HEK293 (cell line): ENCODE results near the gene IGIP.

Experiments used
- HOXD13 ChIP-seq: sonication (generic); formaldehyde crosslinking; IDR thresholded peaks from 2 replicates; pipeline ENCODE4 v1.8.0; 2022; ENCODE audit warnings: missing genetic modification reagents, borderline replicate concordance
- KLF10 ChIP-seq: fragments of 450-650 bp; IDR thresholded peaks from 2 replicates; pipeline ENCODE4 v1.5.1; 2018; ENCODE audit warnings: missing biosample characterization, mild to moderate bottlenecking, missing genetic modification characterization
- OVOL3 ChIP-seq: fragments of 450-650 bp; formaldehyde crosslinking; IDR thresholded peaks from 2 replicates; pipeline ENCODE4 v1.5.1; 2016; ENCODE audit warnings: missing biosample characterization, missing genetic modification characterization
- PATZ1 ChIP-seq: fragments of 450-650 bp; formaldehyde crosslinking; IDR thresholded peaks from 2 replicates; pipeline ENCODE4 v1.5.1; 2016; ENCODE audit warnings: missing biosample characterization, missing genetic modification characterization
- PRDM4 ChIP-seq: fragments of 450-650 bp; formaldehyde crosslinking; IDR thresholded peaks from 2 replicates; pipeline ENCODE4 v1.5.1; 2017; ENCODE audit warnings: missing biosample characterization, missing genetic modification characterization
- SALL2 ChIP-seq: fragments of 450-650 bp; formaldehyde crosslinking; IDR thresholded peaks from 2 replicates; pipeline ENCODE4 v1.5.0; 2017; ENCODE audit warnings: missing biosample characterization, mild to moderate bottlenecking, missing genetic modification characterization, borderline replicate concordance
- SCRT1 ChIP-seq: fragments of 450-650 bp; formaldehyde crosslinking; IDR thresholded peaks from 2 replicates; pipeline ENCODE4 v1.5.1; 2016; ENCODE audit warnings: missing biosample characterization, missing genetic modification characterization, borderline replicate concordance
- SCRT2 ChIP-seq: fragments of 450-650 bp; formaldehyde crosslinking; IDR thresholded peaks from 2 replicates; pipeline ENCODE4 v1.5.1; 2016; ENCODE audit warnings: missing biosample characterization, missing genetic modification characterization
- SP2 ChIP-seq: fragments of 450-650 bp; formaldehyde crosslinking; IDR thresholded peaks from 2 replicates; pipeline ENCODE4 v1.5.1; 2016; ENCODE audit warnings: missing biosample characterization, missing genetic modification characterization
- ZBTB11 ChIP-seq: fragments of 450-650 bp; formaldehyde crosslinking; conservative IDR thresholded peaks from 2 replicates; pipeline ENCODE4 v1.5.1; 2016; ENCODE audit warnings: low read depth, missing biosample characterization, missing genetic modification characterization
- ZBTB44 ChIP-seq: fragments of 450-650 bp; IDR thresholded peaks from 2 replicates; pipeline ENCODE4 v1.5.1; 2018; ENCODE audit warnings: missing biosample characterization, mild to moderate bottlenecking, missing genetic modification characterization
- ZEB2 ChIP-seq: fragments of 450-650 bp; formaldehyde crosslinking; IDR thresholded peaks from 2 replicates; pipeline ENCODE4 v1.5.1; 2016; ENCODE audit warnings: missing biosample characterization, missing genetic modification characterization
- ZFP37 ChIP-seq: fragments of 450-650 bp; formaldehyde crosslinking; IDR thresholded peaks from 2 replicates; pipeline ENCODE4 v1.5.1; 2016; ENCODE audit warnings: missing biosample characterization, missing genetic modification characterization
- ZFP41 ChIP-seq: fragments of 450-650 bp; formaldehyde crosslinking; IDR thresholded peaks from 2 replicates; pipeline ENCODE4 v1.5.1; 2016; ENCODE audit warnings: missing biosample characterization, missing genetic modification characterization, borderline replicate concordance
- ZFP69B ChIP-seq: fragments of 450-650 bp; formaldehyde crosslinking; IDR thresholded peaks from 2 replicates; pipeline ENCODE4 v1.5.1; 2016; ENCODE audit warnings: missing biosample characterization, missing genetic modification characterization
- ZNF10 ChIP-seq: fragments of 450-650 bp; formaldehyde crosslinking; IDR thresholded peaks from 2 replicates; pipeline ENCODE4 v1.5.1; 2017; ENCODE audit warnings: missing biosample characterization, missing genetic modification characterization
- ZNF132 ChIP-seq: fragments of 450-650 bp; formaldehyde crosslinking; IDR thresholded peaks from 2 replicates; pipeline ENCODE4 v1.5.1; 2017; ENCODE audit warnings: missing biosample characterization, missing genetic modification characterization, borderline replicate concordance
- ZNF184 ChIP-seq: fragments of 450-650 bp; IDR thresholded peaks from 2 replicates; pipeline ENCODE4 v1.5.1; 2018; ENCODE audit warnings: missing biosample characterization, mild to moderate bottlenecking, missing genetic modification characterization
- ZNF19 ChIP-seq: fragments of 450-650 bp; formaldehyde crosslinking; IDR thresholded peaks from 2 replicates; pipeline ENCODE4; 2016; ENCODE audit warnings: missing biosample characterization, missing genetic modification characterization, low read depth
- ZNF221 ChIP-seq: fragments of 450-650 bp; formaldehyde crosslinking; IDR thresholded peaks from 2 replicates; pipeline ENCODE4 v1.5.1; 2017; ENCODE audit warnings: missing biosample characterization, missing genetic modification characterization, borderline replicate concordance
- ZNF362 ChIP-seq: fragments of 450-650 bp; formaldehyde crosslinking; IDR thresholded peaks from 2 replicates; pipeline ENCODE4 v1.5.1; 2016; ENCODE audit warnings: missing biosample characterization, missing genetic modification characterization
- ZNF449 ChIP-seq: fragments of 450-650 bp; formaldehyde crosslinking; IDR thresholded peaks from 2 replicates; pipeline ENCODE4 v1.5.1; 2017; ENCODE audit warnings: missing biosample characterization, mild to moderate bottlenecking, missing genetic modification characterization, moderate library complexity
- ZNF521 ChIP-seq: fragments of 450-650 bp; formaldehyde crosslinking; IDR thresholded peaks from 2 replicates; pipeline ENCODE4 v1.5.1; 2017; ENCODE audit warnings: missing biosample characterization, mild to moderate bottlenecking, missing genetic modification characterization
- ZNF610 ChIP-seq: fragments of 450-650 bp; formaldehyde crosslinking; IDR thresholded peaks from 2 replicates; pipeline ENCODE4 v1.5.1; 2016; ENCODE audit warnings: missing biosample characterization, missing genetic modification characterization, borderline replicate concordance
- ZNF707 ChIP-seq: fragments of 450-650 bp; formaldehyde crosslinking; IDR thresholded peaks from 2 replicates; pipeline ENCODE4 v1.5.1; 2016; ENCODE audit warnings: missing biosample characterization, missing genetic modification characterization
- ZNF747 ChIP-seq: fragments of 450-650 bp; formaldehyde crosslinking; IDR thresholded peaks from 2 replicates; pipeline ENCODE4 v1.5.1; 2016; ENCODE audit warnings: missing biosample characterization, missing genetic modification characterization

The IGIP gene

GRCh38 chr5:140174465-140175366 is 49.0 kb downstream of the IGIP start, which contains the start of gene CYSTM1 (continued):
- TF ChIP-seq ZFP37 (0 out of 2 replicates have a peak, but pooled peaks have one; percentile 23), OVOL3 (tag by site-specific recombination) (no peak), ZNF10 (tag by site-specific recombination) (no peak), ZNF747 (tag by site-specific recombination) (no peak), ZBTB11 (peak; percentile 64), ZNF521 (tag by site-specific recombination) (no peak), ZNF362 (tag by site-specific recombination) (no peak), ZNF221 (tag by site-specific recombination) (no peak), HOXD13 (CRISPR knock-in tag) (no peak), ZFP69B (tag by site-specific recombination) (no peak), ZNF132 (no peak), ZNF707 (tag by site-specific recombination) (no peak), ZBTB44 (tag by site-specific recombination) (peak; percentile 59), PRDM4 (tag by site-specific recombination) (no peak), SCRT2 (peak; percentile 96), ZNF449 (no peak), ZNF19 (tag by site-specific recombination) (no peak), KLF10 (tag by site-specific recombination) (peak; percentile 87; the same call in 1 of the 2 replicates), SP2 (tag by site-specific recombination) (peak; percentile 87), ZFP41 (no peak), ZNF184 (no peak), PATZ1 (tag by site-specific recombination) (no peak; the same call in 1 of the 2 replicates), ZEB2 (tag by site-specific recombination) (peak; percentile 99), SALL2 (tag by site-specific recombination) (no peak), SCRT1 (tag by site-specific recombination) (peak; percentile 87), ZNF610 (tag by site-specific recombination) (peak; percentile 97)
